KOPT-K1 (cell line): ENCODE measurements around the gene SCN9A.
"Not testable (repeated sequence)": the region's sequence is repeated elsewhere in the genome, so short reads cannot be mapped to it uniquely, and the experiment has no call there.

Experiments used
- H3K27ac ChIP-seq: fragments of 200-600 bp; sonication (generic); 2 replicates; pipeline ENCODE4 v1.5.1; 2016; ENCODE audit warnings: antibody characterized with exemption, mild to moderate bottlenecking, low read depth, low read length; ENCODE audit not compliant: poor library complexity, severe bottlenecking
- H3K36me3 ChIP-seq: fragments of 200-600 bp; sonication (generic); 2 replicates; pipeline ENCODE4 v1.5.1; 2017; ENCODE audit warnings: antibody characterized with exemption, mild to moderate bottlenecking, low read length, moderate library complexity; ENCODE audit not compliant: insufficient read depth
- H3K9me3 ChIP-seq: fragments of 200-600 bp; sonication (generic); 2 replicates; pipeline ENCODE4 v1.5.1; 2017; ENCODE audit warnings: antibody characterized with exemption, low read length, mild to moderate bottlenecking; ENCODE audit not compliant: insufficient read depth, poor library complexity, severe bottlenecking

The SCN9A gene

GRCh38 chr2:166332106-166332505 is 43.6 kb downstream of the SCN9A start:
- Histone ChIP-seq H3K9me3 (no peaks in the 10 kb centered on the region), H3K27ac (no peak overlapping the region), H3K36me3 (no peaks in the 10 kb centered on the region)

GRCh38 chr2:166331468-166331867 is 44.3 kb downstream of the SCN9A start:
- no peaks in the 10 kb centered on the region for H3K9me3 ChIP-seq
- no peaks in the 10 kb centered on the region for H3K36me3 ChIP-seq
- no peak overlapping the region for H3K27ac ChIP-seq

- H3K27ac ChIP-seq, result no peak overlapping the region
Measured at GRCh38 chr2:166329465-166329864, 46.3 kb downstream of the SCN9A start.

GRCh38 chr2:166328147-166328546 is 47.6 kb downstream of the SCN9A start:
- no peaks in the 10 kb centered on the region for H3K36me3 ChIP-seq
- H3K27ac ChIP-seq, result no peak overlapping the region
- no peaks in the 10 kb centered on the region for H3K9me3 ChIP-seq

More at GRCh38 chr2:166329465-166329864, 46.3 kb downstream of the SCN9A start:
- no peaks in the 10 kb centered on the region for H3K36me3 ChIP-seq
- H3K9me3 ChIP-seq, result no peaks in the 10 kb centered on the region

GRCh38 chr2:166321076-166321475 is 54.7 kb downstream of the SCN9A start:
- Histone ChIP-seq H3K9me3 (no peaks in the 10 kb centered on the region), H3K27ac (no peak overlapping the region), H3K36me3 (no peaks in the 10 kb centered on the region)

- no peak overlapping the region for H3K27ac ChIP-seq
- H3K36me3 ChIP-seq, result no peaks in the 10 kb centered on the region
- no peaks in the 10 kb centered on the region for H3K9me3 ChIP-seq
Measured at GRCh38 chr2:166314022-166314759, 61.6 kb downstream of the SCN9A start.

- not testable (repeated sequence) for H3K27ac ChIP-seq, H3K36me3 ChIP-seq, H3K9me3 ChIP-seq
Measured at GRCh38 chr2:166312863-166313262, 62.9 kb downstream of the SCN9A start.

GRCh38 chr2:166307326-166307725 is 68.4 kb downstream of the SCN9A start:
- Histone ChIP-seq H3K9me3 (no peaks in the 10 kb centered on the region), H3K36me3 (peaks cover 10% of the 10 kb centered on the region; the same call in 1 of the 2 replicates), H3K27ac (no peak overlapping the region)

- Histone ChIP-seq H3K27ac (no peak overlapping the region), H3K36me3 (peaks cover 13% of the 10 kb centered on the region; the same call in 1 of the 2 replicates), H3K9me3 (no peaks in the 10 kb centered on the region)
Measured at GRCh38 chr2:166304656-166305055, 71.1 kb downstream of the SCN9A start.

- Histone ChIP-seq H3K9me3 (no peaks in the 10 kb centered on the region), H3K36me3 (peaks cover 13% of the 10 kb centered on the region; the same call in 1 of the 2 replicates), H3K27ac (no peak overlapping the region)
Measured at GRCh38 chr2:166302036-166302435, 73.7 kb downstream of the SCN9A start.

- no peaks in the 10 kb centered on the region for H3K9me3 ChIP-seq
Measured at GRCh38 chr2:166297951-166298350, 77.8 kb downstream of the SCN9A start.

GRCh38 chr2:166293984-166294383 is 81.8 kb downstream of the SCN9A start:
- Histone ChIP-seq H3K36me3 (peaks cover 9% of the 10 kb centered on the region; the same call in 1 of the 2 replicates), H3K27ac (no peak overlapping the region), H3K9me3 (no peaks in the 10 kb centered on the region)

More at GRCh38 chr2:166297951-166298350, 77.8 kb downstream of the SCN9A start:
- Histone ChIP-seq H3K27ac (no peak overlapping the region), H3K36me3 (peaks cover 6% of the 10 kb centered on the region; the same call in 1 of the 2 replicates)

GRCh38 chr2:166285215-166285614 is 90.5 kb downstream of the SCN9A start:
- Histone ChIP-seq H3K36me3 (peaks cover 61% of the 10 kb centered on the region), H3K27ac (no peak overlapping the region), H3K9me3 (no peaks in the 10 kb centered on the region)

- Histone ChIP-seq H3K9me3 (no peaks in the 10 kb centered on the region), H3K27ac (no peak overlapping the region), H3K36me3 (peaks cover 66% of the 10 kb centered on the region)
Measured at GRCh38 chr2:166284359-166284758, 91.4 kb downstream of the SCN9A start.

GRCh38 chr2:166282154-166282553 is 93.6 kb downstream of the SCN9A start:
- Histone ChIP-seq H3K36me3 (peaks cover 75% of the 10 kb centered on the region), H3K9me3 (no peaks in the 10 kb centered on the region)

GRCh38 chr2:166278856-166279255 is 96.9 kb downstream of the SCN9A start:
- peaks cover 64% of the 10 kb centered on the region for H3K36me3 ChIP-seq
- no peaks in the 10 kb centered on the region for H3K9me3 ChIP-seq
- H3K27ac ChIP-seq, result no peak overlapping the region

More at GRCh38 chr2:166282154-166282553, 93.6 kb downstream of the SCN9A start:
- no peak overlapping the region for H3K27ac ChIP-seq
